GM20000 (cell line): ENCODE results near the gene TMEM115.

Experiments used
- DNase-seq: peaks from one replicate; pipeline ENCODE4 v3.0.0; 2012; ENCODE audit warnings: low spot score
- CTCF ChIP-seq: IDR thresholded peaks from 2 replicates; pipeline ENCODE4 v1.5.1; 2012; ENCODE audit warnings: mild to moderate bottlenecking, control low read depth; ENCODE audit errors: extremely low read depth, missing control alignments

The TMEM115 gene

GRCh38 chr3:50358355-50358910 is 888 bp downstream of the TMEM115 start:
- TF ChIP-seq CTCF = no peak
- DNase-seq = no peak

- TF ChIP-seq CTCF = no peak
- DNase-seq = no peak
Observed at GRCh38 chr3:50357481-50357880, 1.8 kb downstream of the TMEM115 start.

- no peak for DNase-seq
- no peak for TF ChIP-seq CTCF
Observed at GRCh38 chr3:50356553-50356952, 2.8 kb downstream of the TMEM115 start.

GRCh38 chr3:50355829-50356552 is 3.3 kb downstream of the TMEM115 start:
- no peak for TF ChIP-seq CTCF
- no peak for DNase-seq

GRCh38 chr3:50354850-50355249 is 4.5 kb downstream of the TMEM115 start:
- DNase-seq = no peak
- TF ChIP-seq CTCF = no peak

- TF ChIP-seq CTCF = no peak
- DNase-seq = no peak
Observed at GRCh38 chr3:50354186-50354764, 5.0 kb downstream of the TMEM115 start.

GRCh38 chr3:50353245-50354004 is 5.9 kb downstream of the TMEM115 start:
- DNase-seq = no peak

More at GRCh38 chr3:50353245-50354004, 5.9 kb downstream of the TMEM115 start:
- TF ChIP-seq CTCF = no peak
